ENCODE data around the gene FAM20C. TPM values are rescaled to one million over a fixed set of nuclear protein-coding genes. Genes with fewer than 3 reads are reported as not detected.
"Not testable (repeated sequence)": the region's sequence is repeated elsewhere in the genome, so short reads cannot be mapped to it uniquely, and the experiment has no call there.

FAM20C gene
- polyA plus RNA-seq, 6 donors from 2014 or later = 0.18 TPM; not detected in 5

DNA sequence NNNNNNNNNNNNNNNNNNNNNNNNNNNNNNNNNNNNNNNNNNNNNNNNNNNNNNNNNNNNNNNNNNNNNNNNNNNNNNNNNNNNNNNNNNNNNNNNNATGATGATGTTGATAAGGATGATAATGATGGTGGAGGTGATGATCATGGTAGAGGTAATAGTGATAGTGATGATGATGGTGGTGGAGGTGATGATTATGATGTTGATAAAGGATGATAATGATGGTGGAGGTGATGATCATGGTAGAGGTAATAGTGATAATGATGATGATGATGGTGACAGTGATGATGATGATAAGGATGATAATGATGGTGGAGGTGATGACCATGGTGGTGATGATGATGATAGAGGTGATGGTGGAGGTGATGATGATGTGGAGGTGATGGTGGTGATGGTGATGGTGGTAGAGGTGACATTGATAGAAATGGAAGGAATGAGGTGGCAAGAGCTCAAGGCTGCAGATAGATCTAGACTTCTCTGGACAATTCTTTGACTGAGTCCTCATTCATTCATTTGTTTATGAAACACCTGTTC lies 47.8 kb downstream of the FAM20C start:
- no peak for ATAC-seq (ENCODE audit: low read depth in 2 of 2)

DNA sequence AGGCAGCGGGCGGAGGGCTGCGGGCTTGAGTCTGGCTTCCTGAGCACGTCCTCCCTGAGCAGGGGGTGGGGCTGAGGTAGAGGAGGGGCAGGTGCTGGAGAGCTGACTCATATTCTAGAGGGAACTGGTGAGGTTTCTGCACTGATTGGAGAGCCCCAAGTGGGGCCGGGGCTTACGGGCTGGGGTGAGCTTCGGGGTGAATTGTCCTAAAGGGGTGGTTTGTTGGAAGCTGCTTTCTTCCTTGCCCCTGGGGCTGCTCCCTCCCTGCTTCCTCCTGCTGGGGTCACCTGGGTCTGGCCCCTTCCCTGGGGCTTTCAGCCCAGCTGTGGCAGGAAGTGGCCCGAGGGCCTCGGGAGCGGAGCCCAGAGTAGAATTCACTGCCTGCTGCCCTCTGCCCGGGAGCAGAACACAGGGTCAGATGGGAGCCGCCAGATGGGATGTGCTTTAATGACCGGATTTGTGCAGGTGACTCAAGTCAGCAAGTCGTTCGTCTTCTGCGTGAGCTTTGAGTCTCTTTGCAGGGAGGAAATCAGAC lies 48.6 kb downstream of the FAM20C start:
- ATAC-seq (ENCODE audit: low read depth in 2 of 2) (no peak), DNase-seq (no peak)
- H3K27me3 Mint-ChIP-seq = no peaks in the 10 kb centered on the region
- no peak overlapping the region for H3K27ac Mint-ChIP-seq
- H3K4me1 Mint-ChIP-seq = no peaks in the 10 kb centered on the region
- no peaks in the 10 kb centered on the region for H3K36me3 Mint-ChIP-seq
- H3K4me3 Mint-ChIP-seq = no peak overlapping the region
- H3K9me3 Mint-ChIP-seq = no peaks in the 10 kb centered on the region

More for the DNA sequence above, 47.8 kb downstream of the FAM20C start:
- H3K4me3 Mint-ChIP-seq = no peak overlapping the region
- no peaks in the 10 kb centered on the region for H3K9me3 Mint-ChIP-seq
- no peak overlapping the region for H3K27ac Mint-ChIP-seq
- no peaks in the 10 kb centered on the region for H3K36me3 Mint-ChIP-seq
- no peak for DNase-seq
- no peaks in the 10 kb centered on the region for H3K4me1 Mint-ChIP-seq
- H3K27me3 Mint-ChIP-seq = no peaks in the 10 kb centered on the region

DNA sequence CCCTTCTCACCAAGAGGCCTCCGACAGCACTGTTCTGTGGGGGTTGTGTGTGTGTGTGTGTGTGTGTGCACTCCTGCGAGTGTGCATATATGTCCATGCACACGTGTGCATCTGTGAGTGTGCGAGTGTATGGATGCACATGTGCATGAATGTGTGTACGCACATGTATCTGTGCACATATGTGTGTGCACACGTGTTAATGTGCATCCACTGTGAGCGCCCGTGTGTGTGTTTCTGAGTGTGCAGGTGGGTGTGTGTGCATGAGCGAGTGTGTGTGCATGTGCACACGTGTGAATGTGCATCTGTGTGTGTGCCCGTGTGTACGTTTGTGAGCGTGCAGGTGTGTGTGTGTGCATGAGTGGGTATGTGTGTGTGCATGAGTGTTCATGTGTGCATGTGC lies 49.1 kb downstream of the FAM20C start:
- Mint-ChIP-seq H3K27ac (no peak overlapping the region), H3K4me3 (no peak overlapping the region), H3K9me3 (no peaks in the 10 kb centered on the region), H3K36me3 (no peaks in the 10 kb centered on the region), H3K27me3 (peaks cover 0 to 4% (median 2%) of the 10 kb centered on the region in 3 donors), H3K4me1 (no peaks in the 10 kb centered on the region)
- DNase-seq = no peak
- no peak for ATAC-seq (ENCODE audit: low read depth in 2 of 2)

DNA sequence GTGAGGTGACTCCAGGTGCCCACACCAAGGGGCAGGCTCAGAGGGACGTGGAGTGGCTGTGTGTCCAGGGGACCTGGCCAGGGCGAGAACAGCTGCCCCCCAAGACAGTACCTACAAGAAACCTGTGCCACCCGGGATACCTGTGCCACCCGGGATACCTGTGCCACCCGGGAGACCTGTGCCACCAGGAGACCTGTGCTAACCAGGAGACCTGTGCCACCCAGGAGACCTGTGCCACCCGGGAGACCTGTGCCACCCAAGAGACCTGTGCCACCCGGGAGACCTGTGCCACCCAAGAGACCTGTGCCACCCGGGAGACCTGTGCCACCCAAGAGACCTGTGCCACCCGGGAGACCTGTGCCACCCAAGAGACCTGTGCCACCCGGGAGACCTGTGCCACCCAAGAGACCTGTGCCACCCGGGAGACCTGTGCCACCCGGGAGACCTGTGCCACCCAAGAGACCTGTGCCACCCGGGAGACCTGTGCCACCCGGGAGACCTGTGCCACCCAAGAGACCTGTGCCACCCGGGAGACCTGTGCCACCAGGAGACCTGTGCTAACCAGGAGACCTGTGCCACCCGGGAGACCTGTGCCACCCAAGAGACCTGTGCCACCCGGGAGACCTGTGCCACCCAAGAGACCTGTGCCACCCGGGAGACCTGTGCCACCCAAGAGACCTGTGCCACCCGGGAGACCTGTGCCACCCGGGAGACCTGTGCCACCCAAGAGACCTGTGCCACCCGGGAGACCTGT lies 50.6 kb downstream of the FAM20C start:
- not testable (repeated sequence) for H3K4me1 Mint-ChIP-seq; H3K27me3 Mint-ChIP-seq; H3K36me3 Mint-ChIP-seq; H3K4me3 Mint-ChIP-seq; H3K27ac Mint-ChIP-seq; ATAC-seq (ENCODE audit: low read depth in 2 of 2); H3K9me3 Mint-ChIP-seq; DNase-seq

DNA sequence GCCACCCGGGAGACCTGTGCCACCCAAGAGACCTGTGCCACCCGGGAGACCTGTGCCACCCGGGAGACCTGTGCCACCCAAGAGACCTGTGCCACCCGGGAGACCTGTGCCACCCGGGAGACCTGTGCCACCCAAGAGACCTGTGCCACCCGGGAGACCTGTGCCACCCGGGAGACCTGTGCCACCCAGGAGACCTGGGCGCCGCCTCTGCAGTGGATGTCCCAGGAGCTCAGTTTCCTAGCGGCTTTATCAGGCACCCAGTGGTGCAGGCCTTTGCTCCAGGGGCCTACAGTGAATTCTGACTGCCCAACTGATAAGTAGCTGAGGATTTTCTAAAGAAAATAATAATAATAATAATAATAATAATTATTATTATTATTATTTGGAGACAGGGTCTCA lies 51.2 kb downstream of the FAM20C start:
- H3K4me3 Mint-ChIP-seq; H3K27me3 Mint-ChIP-seq; H3K4me1 Mint-ChIP-seq; DNase-seq; ATAC-seq (ENCODE audit: low read depth in 2 of 2); H3K27ac Mint-ChIP-seq; H3K9me3 Mint-ChIP-seq; H3K36me3 Mint-ChIP-seq: not testable (repeated sequence)

DNA sequence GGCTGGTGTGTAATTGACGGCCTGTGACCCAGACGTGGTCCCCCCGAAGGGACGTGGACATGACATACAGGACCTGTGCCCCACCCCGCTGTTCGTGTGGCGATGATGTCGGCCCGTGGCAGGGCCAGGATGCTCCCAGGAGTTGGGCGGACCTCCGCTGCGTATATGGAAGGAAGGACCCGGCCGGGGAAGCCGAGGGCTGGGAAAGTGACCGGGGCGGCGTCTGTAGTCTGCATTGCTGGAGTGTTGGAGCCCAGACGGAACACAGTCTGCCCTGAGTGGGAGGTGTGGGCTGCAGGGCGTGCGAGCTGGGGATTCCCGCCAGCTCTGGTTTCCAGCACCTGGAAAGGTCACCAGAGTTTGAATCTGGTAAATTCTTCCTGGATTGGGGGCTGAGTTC lies 52.6 kb downstream of the FAM20C start:
- no peaks in the 10 kb centered on the region for H3K4me1 Mint-ChIP-seq
- peaks cover 0 to 9% (median 5%) of the 10 kb centered on the region in 3 donors for H3K27me3 Mint-ChIP-seq
- H3K9me3 Mint-ChIP-seq = no peaks in the 10 kb centered on the region
- no peaks in the 10 kb centered on the region for H3K36me3 Mint-ChIP-seq
- DNase-seq (no peak), ATAC-seq (ENCODE audit: low read depth in 2 of 2) (no peak)
- H3K27ac Mint-ChIP-seq = no peak overlapping the region
- H3K4me3 Mint-ChIP-seq = no peak overlapping the region

DNA sequence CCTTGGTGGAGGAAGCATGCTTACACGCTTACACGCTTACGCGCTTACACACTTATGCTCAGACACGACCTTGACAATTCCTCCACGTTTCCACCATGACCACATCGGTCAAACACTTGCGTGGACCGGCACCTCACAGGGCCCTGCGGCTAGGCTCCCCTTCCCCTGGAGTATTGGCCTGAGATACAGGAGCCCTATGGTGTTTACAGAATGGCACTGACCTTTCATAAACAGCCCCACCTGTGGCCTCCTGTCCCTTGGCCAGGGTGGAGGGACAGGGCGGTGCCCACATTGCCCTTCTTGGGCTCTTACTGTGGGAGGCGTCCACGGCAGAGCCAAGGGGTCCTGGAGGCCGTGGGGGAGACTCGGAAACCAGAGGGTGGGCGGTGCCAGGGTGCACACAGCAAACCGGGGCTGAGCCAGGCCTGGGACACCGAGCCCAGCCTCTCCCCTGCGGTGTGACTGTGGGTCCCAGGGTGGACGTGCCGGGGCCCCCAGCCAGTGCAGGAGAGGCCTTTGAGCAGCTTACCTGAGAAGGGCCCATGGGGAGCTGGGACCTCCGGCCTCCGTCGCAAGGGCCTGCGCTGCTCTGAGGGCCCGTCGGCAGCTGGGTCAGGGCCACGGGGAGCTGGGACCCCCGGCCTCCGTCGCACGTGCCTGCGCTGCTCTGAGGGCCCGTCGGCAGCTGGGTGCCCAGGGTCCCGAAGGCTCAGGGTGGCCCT lies 53.4 kb downstream of the FAM20C start:
- Mint-ChIP-seq H3K9me3 (no peaks in the 10 kb centered on the region), H3K4me3 (no peak overlapping the region), H3K4me1 (no peaks in the 10 kb centered on the region), H3K27me3 (peaks cover 0 to 9% (median 5%) of the 10 kb centered on the region in 3 donors), H3K36me3 (no peaks in the 10 kb centered on the region), H3K27ac (no peak overlapping the region)
- no peak for ATAC-seq (ENCODE audit: low read depth in 2 of 2)
- DNase-seq = no peak

DNA sequence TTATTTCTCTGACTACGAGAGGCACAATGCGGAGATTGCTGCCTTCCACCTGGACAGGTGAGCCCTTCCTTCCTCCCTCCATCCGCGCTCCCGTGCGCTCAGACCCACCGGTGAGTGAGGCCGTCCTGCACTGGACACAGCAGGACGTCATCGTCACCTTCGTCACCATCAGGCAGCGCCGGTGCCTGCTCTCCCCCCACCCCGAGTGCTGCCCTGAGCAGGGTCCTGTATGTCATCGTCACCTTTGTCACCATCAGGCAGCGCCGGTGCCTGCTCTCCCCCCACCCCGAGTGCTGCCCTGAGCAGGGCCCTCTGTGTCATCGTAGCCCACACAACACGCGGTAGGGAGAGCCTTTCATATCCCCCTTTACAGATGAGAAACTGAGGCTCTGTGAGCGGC lies 54.1 kb downstream of the FAM20C start:
- Mint-ChIP-seq H3K4me1 (no peaks in the 10 kb centered on the region), H3K27me3 (peaks cover 0 to 9% (median 5%) of the 10 kb centered on the region in 3 donors), H3K27ac (no peak overlapping the region), H3K36me3 (no peaks in the 10 kb centered on the region), H3K4me3 (no peak overlapping the region), H3K9me3 (no peaks in the 10 kb centered on the region)
- DNase-seq (no peak), ATAC-seq (ENCODE audit: low read depth in 2 of 2) (no peak)

DNA sequence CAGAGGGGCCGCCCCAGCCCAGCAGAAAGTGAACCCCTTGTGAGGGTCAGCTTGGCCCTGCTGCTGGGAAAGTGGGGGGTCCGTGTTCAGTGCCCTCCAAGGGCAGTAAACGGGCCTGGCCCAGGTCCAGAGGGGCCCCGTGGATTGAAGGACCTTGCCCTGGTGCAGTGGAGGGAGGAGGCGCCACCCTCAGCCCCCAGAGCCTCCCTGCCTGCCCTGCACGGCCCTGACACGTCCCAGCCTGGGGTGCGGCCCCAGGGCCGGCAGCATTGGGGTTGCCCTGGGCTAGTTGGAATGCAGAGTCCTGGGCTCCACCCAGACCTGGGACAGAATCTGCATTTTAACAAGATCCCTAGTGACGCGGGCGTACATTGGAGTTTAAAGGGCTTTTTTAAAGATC lies 54.8 kb downstream of the FAM20C start:
- no peak overlapping the region for H3K4me3 Mint-ChIP-seq

DNA sequence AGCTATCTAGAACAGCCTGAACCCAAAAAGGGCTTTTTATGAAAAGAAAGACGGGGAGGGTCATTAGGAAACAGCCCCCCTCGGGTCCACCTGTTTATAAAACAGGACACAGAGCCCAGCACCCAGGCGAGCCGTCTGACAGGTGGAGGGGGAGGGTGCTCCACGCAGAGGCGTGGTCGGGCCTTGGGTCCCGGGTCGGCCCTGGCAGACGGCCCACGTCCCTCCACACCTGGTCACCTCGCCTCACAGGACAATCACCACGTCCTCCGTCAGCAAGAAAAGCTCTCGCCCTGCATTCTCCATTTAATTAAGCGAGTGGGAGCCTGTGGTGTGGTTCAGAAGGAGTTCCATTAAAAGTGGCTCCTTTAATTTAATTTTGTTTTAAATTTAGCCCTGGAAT lies 55.3 kb downstream of the FAM20C start:
- DNase-seq (no peak), ATAC-seq (ENCODE audit: low read depth in 2 of 2) (no peak)
- no peak overlapping the region for H3K27ac Mint-ChIP-seq
- H3K4me3 Mint-ChIP-seq = no peak overlapping the region
- H3K27me3 Mint-ChIP-seq = peaks cover 0 to 9% (median 5%) of the 10 kb centered on the region in 3 donors
- no peaks in the 10 kb centered on the region for H3K9me3 Mint-ChIP-seq
- H3K36me3 Mint-ChIP-seq = no peaks in the 10 kb centered on the region
- H3K4me1 Mint-ChIP-seq = no peaks in the 10 kb centered on the region

More for the DNA sequence above, 54.8 kb downstream of the FAM20C start:
- H3K27ac Mint-ChIP-seq = no peak overlapping the region
- H3K4me1 Mint-ChIP-seq = no peaks in the 10 kb centered on the region
- DNase-seq (no peak), ATAC-seq (ENCODE audit: low read depth in 2 of 2) (no peak)
- no peaks in the 10 kb centered on the region for H3K36me3 Mint-ChIP-seq
- no peaks in the 10 kb centered on the region for H3K9me3 Mint-ChIP-seq
- peaks cover 0 to 9% (median 5%) of the 10 kb centered on the region in 3 donors for H3K27me3 Mint-ChIP-seq

DNA sequence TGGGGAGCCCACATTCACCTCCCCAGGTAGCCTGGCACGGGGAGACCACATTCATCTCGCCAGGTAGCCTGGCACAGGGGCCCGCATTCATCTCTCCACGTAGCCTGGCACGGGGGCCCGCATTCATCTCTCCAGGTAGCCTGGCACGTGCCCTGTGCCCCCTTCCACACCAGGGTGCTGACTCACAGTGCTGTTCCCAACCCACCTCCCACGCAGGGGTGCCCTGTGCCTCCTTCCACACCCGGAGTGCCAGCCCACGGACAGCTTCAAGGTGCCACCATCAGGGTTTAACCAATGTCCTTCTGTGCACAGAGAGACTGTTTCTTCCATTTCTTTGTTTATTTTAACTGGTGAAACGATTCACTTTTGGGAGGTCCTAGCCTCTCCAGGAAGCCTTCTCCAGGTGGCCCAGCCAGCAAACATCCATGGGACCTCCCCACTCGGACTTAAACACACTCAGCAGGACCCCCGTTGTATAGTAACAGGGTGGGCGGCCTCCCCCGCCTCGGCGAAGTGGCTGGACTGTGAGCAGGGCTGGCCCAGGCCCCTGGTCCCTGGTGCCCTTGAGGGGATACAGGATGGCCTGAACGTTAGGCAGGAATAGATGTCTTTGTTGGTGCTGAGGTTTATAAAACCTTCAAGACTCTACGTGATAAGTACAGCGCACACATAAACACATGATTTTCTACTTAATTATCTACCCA lies 56.5 kb downstream of the FAM20C start:
- H3K9me3 Mint-ChIP-seq = no peaks in the 10 kb centered on the region
- DNase-seq (no peak), ATAC-seq (ENCODE audit: low read depth in 2 of 2) (no peak)
- H3K4me1 Mint-ChIP-seq = no peaks in the 10 kb centered on the region
- peaks cover 0 to 9% (median 5%) of the 10 kb centered on the region in 3 donors for H3K27me3 Mint-ChIP-seq
- no peak overlapping the region for H3K4me3 Mint-ChIP-seq
- H3K36me3 Mint-ChIP-seq = no peaks in the 10 kb centered on the region
- peak overlapping the region in 1 of 6 donors; percentile 13 for H3K27ac Mint-ChIP-seq

DNA sequence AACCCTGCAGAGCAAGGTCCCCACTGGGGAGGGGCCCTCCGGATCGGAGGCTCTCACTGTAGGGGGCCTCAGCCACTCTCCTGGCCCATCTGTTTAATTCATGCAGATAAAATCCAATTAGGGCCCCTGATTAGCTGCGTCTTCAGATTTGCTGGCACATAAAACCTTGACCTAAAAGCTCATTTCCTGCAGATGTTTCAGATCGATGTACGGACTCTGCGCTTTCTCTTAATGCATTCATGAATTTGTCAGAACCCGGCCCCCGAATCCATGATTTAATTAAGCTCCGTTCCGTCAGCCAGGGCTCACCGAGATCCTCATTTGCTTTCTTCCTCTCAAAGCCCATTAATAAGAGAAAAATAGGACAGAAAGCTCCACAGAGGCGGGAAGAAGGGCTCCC lies 57.6 kb downstream of the FAM20C start:
- DNase-seq (no peak), ATAC-seq (ENCODE audit: low read depth in 2 of 2) (no peak)
- Mint-ChIP-seq H3K36me3 (no peaks in the 10 kb centered on the region), H3K9me3 (no peaks in the 10 kb centered on the region), H3K4me1 (no peaks in the 10 kb centered on the region), H3K27me3 (peaks cover 0 to 9% (median 5%) of the 10 kb centered on the region in 3 donors), H3K27ac (no peak overlapping the region), H3K4me3 (no peak overlapping the region)

DNA sequence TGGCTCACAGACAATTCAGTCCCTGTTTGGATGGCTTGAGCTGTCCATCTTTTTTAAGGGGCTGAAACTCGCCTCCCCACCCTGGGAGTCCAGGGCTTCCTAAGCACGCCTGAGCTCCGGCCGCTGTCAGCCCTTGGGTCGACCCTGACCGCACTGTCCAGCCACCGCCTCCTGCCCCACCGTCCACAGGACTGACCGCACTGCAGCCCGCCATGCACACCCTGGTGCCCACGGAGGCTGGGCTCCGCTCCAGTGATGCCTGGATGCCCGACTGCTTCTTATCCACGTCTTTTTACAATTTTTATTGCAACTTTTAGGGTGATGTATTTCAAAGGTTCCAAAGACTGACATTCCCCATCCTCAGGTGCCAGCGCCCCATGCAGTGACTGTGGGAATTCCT lies 58.2 kb downstream of the FAM20C start:
- ATAC-seq (ENCODE audit: low read depth in 2 of 2) = no peak
- peaks cover 0 to 9% (median 5%) of the 10 kb centered on the region in 3 donors for H3K27me3 Mint-ChIP-seq
- H3K4me3 Mint-ChIP-seq = no peak overlapping the region
- no peak for DNase-seq
- no peaks in the 10 kb centered on the region for H3K36me3 Mint-ChIP-seq
- H3K9me3 Mint-ChIP-seq = no peaks in the 10 kb centered on the region
- no peaks in the 10 kb centered on the region for H3K4me1 Mint-ChIP-seq
- no peak overlapping the region for H3K27ac Mint-ChIP-seq

Data from naive B cell (primary cell).